ENCODE results near the gene UBE2L5. TPM values are rescaled to one million over a fixed set of nuclear protein-coding genes. Genes with fewer than 3 reads are reported as not detected.

UBE2L5 gene
- total and polyA plus RNA-seq, 2 of the 13 experiments (the other 11 are each of a cell fraction or from before 2014, with no cell fraction given): 0.13 TPM; not detected in 1

DNA sequence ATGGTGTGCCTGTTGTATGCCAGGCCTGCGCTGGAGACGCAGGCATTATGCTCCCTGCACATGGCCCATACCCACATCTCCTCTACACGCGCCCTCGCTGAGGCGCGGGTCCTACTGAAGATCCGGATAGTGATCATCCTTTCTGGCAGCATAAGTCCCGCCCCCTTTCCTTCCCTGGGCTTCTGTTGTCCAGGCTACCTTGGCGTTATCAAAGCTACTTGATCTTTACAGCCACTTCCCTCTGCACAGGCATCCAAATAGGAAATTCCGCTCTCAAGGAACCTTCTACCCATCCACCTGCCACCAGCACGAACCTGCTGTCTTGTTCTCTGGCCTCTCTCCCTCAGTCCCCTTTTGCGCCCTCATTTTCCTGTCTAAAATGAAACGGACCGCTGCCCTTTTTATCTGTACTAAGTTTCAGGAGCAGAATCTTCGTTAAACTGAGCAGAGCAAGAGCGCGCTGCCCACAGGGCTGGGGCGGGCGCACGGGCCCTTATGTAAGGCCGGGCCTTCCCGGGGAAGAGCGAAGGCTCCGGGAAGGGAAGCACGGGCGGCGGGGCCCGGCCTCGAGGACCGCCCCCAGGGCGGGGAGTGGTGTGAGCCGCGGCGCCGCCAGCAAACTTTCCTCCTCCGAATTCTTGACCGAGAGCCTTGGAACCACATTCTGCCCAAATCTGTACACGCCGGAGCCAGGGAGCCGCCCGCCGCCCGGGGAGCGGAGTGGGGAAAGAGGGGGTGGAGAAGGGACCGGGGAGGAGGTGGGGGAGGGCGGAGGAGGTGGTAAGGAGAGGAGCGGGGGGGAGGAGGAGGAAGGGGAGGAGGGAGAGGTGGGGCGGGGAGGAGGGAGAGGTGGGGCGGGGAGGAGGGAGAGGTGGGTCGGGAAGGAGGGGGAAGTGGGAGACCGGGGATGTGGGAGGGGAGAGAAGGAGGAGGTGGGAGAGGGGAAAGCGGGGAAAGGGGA is 920 bp upstream of the UBE2L5 start (continued):
- no peak for TF ChIP-seq SPEN (CRISPR knock-in tag; IDR thresholded peaks at IDR 0.05; ENCODE audit: low read depth)
- TF ChIP-seq ZKSCAN1 (IDR thresholded peaks at IDR 0.05; ENCODE audit: low read length): no peak
- TF ChIP-seq, protein P1, sequence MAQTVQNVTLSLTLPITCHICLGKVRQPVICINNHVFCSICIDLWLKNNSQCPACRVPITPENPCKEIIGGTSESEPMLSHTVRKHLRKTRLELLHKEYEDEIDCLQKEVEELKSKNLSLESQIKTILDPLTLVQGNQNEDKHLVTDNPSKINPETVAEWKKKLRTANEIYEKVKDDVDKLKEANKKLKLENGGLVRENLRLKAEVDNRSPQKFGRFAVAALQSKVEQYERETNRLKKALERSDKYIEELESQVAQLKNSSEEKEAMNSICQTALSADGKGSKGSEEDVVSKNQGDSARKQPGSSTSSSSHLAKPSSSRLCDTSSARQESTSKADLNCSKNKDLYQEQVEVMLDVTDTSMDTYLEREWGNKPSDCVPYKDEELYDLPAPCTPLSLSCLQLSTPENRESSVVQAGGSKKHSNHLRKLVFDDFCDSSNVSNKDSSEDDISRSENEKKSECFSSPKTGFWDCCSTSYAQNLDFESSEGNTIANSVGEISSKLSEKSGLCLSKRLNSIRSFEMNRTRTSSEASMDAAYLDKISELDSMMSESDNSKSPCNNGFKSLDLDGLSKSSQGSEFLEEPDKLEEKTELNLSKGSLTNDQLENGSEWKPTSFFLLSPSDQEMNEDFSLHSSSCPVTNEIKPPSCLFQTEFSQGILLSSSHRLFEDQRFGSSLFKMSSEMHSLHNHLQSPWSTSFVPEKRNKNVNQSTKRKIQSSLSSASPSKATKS (CRISPR knock-in tag; IDR thresholded peaks at IDR 0.05): no peak
- TF ChIP-seq ZNF563 (CRISPR knock-in tag; IDR thresholded peaks at IDR 0.05): no peak
- TF ChIP-seq ZNF713 (CRISPR knock-in tag; IDR thresholded peaks at IDR 0.05): no peak
- TF ChIP-seq, protein P2, sequence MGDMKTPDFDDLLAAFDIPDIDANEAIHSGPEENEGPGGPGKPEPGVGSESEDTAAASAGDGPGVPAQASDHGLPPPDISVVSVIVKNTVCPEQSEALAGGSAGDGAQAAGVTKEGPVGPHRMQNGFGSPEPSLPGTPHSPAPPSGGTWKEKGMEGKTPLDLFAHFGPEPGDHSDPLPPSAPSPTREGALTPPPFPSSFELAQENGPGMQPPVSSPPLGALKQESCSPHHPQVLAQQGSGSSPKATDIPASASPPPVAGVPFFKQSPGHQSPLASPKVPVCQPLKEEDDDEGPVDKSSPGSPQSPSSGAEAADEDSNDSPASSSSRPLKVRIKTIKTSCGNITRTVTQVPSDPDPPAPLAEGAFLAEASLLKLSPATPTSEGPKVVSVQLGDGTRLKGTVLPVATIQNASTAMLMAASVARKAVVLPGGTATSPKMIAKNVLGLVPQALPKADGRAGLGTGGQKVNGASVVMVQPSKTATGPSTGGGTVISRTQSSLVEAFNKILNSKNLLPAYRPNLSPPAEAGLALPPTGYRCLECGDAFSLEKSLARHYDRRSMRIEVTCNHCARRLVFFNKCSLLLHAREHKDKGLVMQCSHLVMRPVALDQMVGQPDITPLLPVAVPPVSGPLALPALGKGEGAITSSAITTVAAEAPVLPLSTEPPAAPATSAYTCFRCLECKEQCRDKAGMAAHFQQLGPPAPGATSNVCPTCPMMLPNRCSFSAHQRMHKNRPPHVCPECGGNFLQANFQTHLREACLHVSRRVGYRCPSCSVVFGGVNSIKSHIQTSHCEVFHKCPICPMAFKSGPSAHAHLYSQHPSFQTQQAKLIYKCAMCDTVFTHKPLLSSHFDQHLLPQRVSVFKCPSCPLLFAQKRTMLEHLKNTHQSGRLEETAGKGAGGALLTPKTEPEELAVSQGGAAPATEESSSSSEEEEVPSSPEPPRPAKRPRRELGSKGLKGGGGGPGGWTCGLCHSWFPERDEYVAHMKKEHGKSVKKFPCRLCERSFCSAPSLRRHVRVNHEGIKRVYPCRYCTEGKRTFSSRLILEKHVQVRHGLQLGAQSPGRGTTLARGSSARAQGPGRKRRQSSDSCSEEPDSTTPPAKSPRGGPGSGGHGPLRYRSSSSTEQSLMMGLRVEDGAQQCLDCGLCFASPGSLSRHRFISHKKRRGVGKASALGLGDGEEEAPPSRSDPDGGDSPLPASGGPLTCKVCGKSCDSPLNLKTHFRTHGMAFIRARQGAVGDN (CRISPR knock-in tag; IDR thresholded peaks at IDR 0.05): peak; percentile 33; the same call in 1 of the 2 replicates

Measured in HepG2 (cell line).